Inferior parietal cortex (tissue), 1 donor: ENCODE measurements around the gene FKBP6.
"Not testable (repeated sequence)": the region's sequence is repeated elsewhere in the genome, so short reads cannot be mapped to it uniquely, and the experiment has no call there.

Source experiments
- DNase-seq: peaks from one replicate; pipeline ENCODE4 v3.0.0-alpha.2; 2016; ENCODE audit errors: extremely low spot score

Gene FKBP6

DNA sequence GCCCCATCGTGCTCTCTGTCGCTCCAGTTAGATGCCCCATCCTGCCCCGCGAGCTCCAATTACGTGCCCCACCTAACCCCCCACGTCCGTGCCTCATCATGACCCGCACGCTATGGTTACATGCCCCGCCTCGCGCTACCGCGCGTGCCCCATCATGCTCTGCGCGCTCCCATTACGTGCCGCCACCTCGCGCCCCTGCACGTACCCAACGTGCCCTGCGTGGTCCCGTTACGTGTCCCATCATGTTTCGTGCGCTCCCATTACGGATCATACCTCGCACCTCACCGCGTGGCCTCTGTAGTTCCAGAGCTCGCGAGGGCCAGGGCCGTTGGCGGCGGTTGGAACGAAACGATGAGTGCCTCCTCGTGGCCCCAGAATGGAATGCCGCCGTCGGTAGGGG, at the start of gene FKBP6, which contains the start of gene TRIM50:
Gene FKBP6 (plus strand): TSS at position 240 of the 400 bp plus-strand sequence. CDS start 268 bp downstream, outside the sequence.
Gene TRIM50 (minus strand): TSS at position 161 of the 400 bp plus-strand sequence. CDS start 3,295 bp downstream, outside the sequence.
- not testable (repeated sequence) for DNase-seq

DNA sequence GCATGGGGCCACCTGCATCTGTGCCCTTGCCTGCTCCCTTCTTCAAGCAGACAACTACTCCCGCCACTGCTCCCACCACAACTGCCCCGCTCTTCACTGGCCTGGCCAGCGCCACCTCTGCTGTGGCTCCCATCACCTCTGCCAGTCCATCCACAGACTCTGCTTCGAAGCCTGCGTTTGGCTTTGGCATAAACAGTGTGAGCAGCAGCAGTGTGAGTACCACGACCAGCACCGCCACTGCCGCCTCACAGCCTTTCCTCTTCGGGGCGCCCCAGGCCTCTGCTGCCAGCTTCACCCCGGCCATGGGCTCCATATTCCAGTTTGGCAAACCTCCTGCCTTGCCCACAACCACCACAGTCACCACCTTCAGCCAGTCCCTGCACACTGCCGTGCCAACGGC, 30.7 kb upstream of the FKBP6 start:
- not testable (repeated sequence) for DNase-seq

DNA sequence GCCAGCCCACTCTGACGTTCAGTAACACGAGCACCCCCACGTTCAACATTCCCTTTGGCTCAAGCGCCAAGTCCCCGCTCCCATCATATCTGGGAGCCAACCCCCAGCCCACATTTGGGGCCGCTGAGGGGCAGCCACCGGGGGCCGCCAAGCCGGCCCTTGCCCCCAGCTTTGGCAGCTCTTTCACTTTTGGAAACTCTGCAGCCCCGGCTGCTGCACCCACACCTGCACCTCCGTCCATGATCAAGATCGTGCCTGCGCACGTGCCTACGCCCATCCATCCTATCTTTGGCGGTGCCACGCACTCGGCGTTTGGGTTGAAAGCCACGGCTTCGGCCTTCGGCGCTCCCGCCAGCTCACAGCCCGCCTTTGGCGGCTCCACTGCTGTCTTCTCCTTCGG, 30.3 kb upstream of the FKBP6 start:
- not testable (repeated sequence) for DNase-seq

DNA sequence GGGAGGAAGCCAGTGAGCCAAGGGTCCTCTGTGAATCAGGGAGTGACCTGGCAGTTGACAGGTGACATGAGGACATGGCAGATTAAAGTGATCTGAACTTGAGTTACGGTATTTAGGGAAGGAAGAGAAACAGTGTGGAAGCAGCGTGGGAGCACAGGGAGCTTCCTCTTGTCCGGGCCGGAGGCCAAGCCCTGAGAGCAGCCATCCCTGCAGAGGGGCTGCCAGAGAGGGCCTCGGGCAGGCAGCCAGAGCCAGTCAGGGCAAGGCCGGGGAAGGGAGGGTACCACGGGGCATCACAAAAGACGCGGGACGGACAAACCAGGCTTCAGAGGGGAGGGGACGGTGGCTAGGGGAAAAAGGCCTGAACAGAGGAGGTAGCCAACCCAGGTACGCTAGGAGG, 28.1 kb upstream of the FKBP6 start:
- DNase-seq, result not testable (repeated sequence)

- not testable (repeated sequence) for DNase-seq
Measured at GRCh38 chr7:73301108-73301507, 26.9 kb upstream of the FKBP6 start.

DNA sequence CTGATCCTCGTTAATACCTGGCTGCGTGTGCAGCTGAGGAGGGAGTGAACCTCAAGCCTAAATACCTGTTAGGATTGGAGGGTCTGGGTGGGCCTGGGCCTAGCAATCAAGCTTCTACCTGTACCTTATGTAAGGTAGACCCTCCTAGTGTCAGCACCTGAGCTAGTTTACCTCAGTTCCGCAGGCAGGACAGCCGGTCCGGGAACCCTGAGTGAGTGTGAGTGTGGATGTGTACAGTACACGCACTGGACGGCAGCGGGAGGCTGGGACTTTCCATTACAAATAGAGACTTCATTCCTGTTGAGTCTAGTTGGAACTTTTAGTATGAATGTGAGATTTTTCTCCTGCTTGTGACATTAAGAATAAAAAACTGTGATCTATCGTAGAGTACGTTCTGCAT, 25.1 kb upstream of the FKBP6 start:
- DNase-seq, result not testable (repeated sequence)

DNA sequence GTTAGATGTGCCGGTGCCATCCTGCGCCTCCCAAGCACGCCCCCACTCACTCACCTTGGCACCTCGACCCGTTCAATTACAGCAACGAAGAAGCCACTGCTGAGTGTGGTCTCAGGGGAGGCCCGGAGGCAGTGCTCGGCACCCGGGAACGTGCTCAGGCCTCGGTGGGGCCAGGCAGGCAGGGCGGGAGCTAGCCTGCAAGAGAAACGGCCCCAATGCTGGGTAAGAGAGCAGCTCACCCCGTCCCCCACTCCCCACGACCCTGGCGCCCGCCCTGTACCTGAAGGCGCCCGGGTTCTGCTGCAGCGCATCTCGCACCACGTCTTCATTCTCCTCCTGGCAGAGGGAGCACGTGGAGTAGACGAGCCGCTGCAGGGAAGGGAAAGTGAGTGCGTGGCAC, 24.4 kb upstream of the FKBP6 start:
- no peak for DNase-seq

DNA sequence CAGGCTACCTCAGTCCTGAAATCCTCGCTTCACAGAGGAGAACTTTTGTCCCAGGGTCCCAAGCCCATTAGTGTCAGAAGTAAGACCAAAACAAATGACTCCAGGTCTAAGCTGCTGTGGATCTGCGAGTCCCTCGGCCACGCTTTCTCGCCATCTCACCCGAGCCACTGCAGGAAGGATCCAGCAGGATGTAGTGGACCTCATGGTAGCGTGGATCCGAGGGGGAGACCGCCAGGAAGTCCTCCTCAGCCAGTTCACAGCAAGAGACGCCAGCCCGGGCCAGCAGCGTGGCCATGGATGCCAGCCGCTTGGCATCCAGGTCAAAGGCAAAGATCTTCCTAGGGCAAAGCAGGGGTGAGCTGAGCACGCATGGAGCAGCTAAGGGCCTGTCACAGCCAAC, 23.9 kb upstream of the FKBP6 start:
- no peak for DNase-seq

DNA sequence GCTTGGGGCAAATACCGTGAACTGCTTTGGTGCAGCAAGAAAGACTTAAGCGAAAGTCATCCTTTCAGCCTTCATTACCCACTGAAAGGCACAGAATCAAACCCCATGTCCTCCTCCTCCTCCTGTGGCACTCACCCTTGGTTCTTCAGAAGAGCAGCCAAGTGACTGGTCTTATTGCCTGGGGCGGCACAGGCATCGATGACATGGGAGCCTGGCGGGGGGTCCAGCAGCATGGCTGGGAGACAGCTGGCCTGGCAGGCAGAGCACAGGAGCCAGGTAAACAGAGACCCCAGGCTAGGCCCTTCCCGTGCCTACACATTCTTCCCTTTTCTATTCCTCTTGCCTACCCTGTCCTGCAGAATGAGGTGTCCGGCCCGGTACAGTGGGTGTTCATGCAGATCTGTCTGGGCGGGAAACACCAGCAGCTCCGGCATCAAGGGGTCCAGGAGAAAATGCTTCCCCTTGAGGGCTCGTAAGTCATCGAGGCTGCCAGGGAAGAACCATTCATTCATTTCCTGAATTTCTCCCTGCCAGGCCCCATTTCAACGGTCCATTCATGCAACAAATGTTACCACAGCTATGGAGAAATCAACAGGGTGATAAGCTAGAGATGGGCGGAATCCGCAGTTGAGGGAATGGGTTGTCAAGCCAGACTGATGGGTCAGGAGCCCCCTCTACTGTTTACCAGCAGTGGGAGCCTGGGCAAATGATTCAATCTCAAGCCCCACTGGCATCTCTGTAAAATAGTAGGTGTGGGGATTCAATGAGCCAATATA, 23.2 kb upstream of the FKBP6 start:
- not testable (repeated sequence) for DNase-seq

GRCh38 chr7:73307436-73307835, 20.5 kb upstream of the FKBP6 start:
- no peak for DNase-seq

GRCh38 chr7:73308074-73308664, 19.8 kb upstream of the FKBP6 start:
- no peak for DNase-seq

DNA sequence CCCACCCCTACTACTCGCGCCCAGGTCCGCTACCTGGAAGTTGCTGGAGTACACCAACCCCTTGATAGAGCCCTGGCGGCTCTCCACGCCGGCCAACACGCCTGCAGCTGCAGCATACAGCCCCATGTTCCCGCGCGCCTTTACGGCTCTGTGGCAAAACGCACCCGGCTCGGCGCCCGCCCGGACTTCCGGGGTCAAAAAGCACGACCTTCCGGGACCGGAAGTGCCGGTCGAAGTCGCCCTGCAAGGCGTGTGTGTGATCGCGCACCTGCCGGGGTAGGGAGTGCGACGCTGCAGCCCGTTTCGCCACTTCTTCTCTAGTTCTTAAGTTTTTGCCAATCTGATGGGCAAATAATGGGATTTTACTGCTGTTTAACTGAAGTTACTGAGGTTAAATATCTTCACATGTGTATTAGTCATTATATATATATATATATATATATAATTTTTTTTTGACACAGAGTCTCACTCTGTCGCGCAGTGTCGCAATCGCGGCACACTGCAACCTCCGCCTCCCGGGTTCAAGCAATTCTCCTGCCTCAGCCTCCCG, 19.2 kb upstream of the FKBP6 start, which contains the start of gene NSUN5:
Gene NSUN5 (minus strand): TSS at position 162 of the 550 bp plus-strand sequence. CDS start 36 bp downstream, at position 126.
- peak; percentile 84 for DNase-seq

DNA sequence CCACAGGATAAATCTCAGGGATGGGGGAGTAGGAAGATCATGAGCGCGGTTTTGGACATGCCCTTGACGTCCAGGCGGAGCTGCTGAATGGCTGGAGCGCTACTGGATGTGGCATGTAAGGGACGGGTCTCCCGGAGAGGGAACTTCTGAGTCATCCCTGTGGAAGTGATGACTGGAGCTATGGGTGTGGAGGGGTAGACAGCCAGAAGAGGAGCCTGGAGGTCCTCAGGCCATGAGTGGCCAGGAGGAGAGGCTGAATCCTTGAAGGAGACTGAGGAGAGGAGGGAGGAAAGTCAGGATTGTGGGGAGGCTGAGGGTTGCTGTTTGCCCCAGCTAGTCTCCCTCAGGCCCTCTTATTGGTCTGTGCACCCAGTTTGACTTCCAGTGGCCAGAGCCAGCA, 16.5 kb upstream of the FKBP6 start:
- not testable (repeated sequence) for DNase-seq

- no peak for DNase-seq
Measured at GRCh38 chr7:73312831-73313520, 15.0 kb upstream of the FKBP6 start.

DNA sequence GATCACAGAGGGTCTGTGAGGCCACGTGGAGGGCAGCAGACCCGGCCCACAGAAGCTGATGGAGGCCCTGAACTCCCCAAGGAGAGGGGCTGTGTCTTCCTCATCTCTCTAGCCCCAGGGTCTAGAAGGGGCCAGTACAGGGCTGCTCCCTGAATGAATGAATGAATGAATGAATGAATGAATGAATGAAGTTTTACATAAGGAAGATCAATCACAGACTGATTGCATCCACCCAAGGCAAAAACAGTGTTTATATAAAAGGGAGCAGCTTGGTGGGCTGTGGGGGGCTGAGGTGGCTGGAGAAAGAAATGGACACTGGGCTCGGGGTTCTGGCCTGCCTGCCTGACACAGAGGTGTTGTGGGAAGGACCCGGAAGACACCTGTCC, 14.4 kb upstream of the FKBP6 start:
- no peak for DNase-seq

DNA sequence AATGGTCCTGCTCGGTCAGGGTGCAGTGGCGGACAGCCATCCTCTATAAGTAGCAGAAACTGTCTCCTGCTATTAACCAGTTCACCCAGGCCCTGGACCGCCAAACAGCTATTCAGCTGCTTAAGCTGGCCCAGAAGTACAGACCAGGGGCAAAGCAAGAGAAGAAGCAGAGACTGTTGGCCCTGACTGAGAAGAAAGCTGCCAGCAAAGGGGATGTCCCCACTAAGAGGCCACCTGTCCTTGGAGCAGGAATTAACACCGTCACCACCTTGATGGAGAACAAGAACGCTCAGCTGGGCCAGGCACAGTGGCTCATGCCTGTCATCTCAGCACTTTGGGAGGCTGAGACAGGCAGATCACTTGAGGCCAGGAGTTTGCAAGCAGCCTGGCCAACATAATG, 13.7 kb upstream of the FKBP6 start:
- DNase-seq, result no peak

GRCh38 chr7:73316521-73316920, 11.4 kb upstream of the FKBP6 start:
- DNase-seq, result no peak

DNA sequence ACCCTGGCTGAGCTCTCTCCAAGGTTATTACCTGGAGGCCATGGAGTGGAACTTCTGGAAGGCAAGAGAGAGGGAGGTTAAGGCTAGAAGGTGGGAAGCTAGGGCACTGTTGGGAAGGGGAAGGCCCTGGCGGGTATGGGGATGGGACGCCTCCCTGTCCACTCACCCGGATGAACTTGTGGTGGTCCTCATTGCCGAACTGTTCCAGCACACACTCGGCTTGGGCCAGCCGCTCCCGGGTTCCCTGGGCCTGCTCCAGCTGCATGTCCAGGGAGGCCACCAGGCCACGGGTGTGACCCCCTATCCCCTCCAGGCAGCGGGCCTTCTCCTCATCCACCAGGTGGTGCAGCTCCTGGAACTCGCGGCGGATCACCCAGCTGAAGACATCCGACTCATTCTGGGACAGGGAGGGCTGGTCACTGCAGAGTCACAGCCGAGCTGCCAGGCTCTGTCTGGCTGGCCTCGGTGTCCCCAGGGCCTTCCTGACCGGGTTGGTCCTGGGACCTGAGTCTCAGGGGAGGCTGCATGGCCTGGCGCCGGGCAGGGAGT, 9.2 kb upstream of the FKBP6 start:
- DNase-seq, result not testable (repeated sequence)

- not testable (repeated sequence) for DNase-seq
Measured at GRCh38 chr7:73319541-73319940, 8.4 kb upstream of the FKBP6 start.

- DNase-seq, result not testable (repeated sequence)
Measured at GRCh38 chr7:73320009-73320408, 8.0 kb upstream of the FKBP6 start.

- DNase-seq, result not testable (repeated sequence)
Measured at GRCh38 chr7:73323434-73324080, 4.4 kb upstream of the FKBP6 start.
